LNCAP (cell line): ENCODE data around the gene TTYH3.

Source experiments
- CTCF ChIP-seq: fragments of 450-650 bp; IDR thresholded peaks from 2 replicates; pipeline ENCODE4 v1.5.1; 2017; ENCODE audit warnings: mild to moderate bottlenecking

TTYH3 gene

GRCh38 chr7:2598154-2598823 is 33.5 kb upstream of the TTYH3 start:
- no peak for TF ChIP-seq CTCF

- no peak for TF ChIP-seq CTCF
Measured at GRCh38 chr7:2601065-2601464, 30.7 kb upstream of the TTYH3 start.

GRCh38 chr7:2601907-2602306 is 29.9 kb upstream of the TTYH3 start:
- TF ChIP-seq CTCF = no peak

GRCh38 chr7:2602406-2603043 is 29.3 kb upstream of the TTYH3 start:
- no peak for TF ChIP-seq CTCF

- TF ChIP-seq CTCF = no peak
Measured at GRCh38 chr7:2603044-2603965, 28.5 kb upstream of the TTYH3 start.

- TF ChIP-seq CTCF = no peak
Measured at GRCh38 chr7:2604608-2605174, 27.1 kb upstream of the TTYH3 start.
